K562 (cell line): ENCODE results near the gene DCUN1D3. TPM values are rescaled to one million over a fixed set of nuclear protein-coding genes. Genes with fewer than 3 reads are reported as not detected.

Experiments used
- BHLHE40 ChIP-seq: IDR thresholded peaks from 2 replicates; pipeline ENCODE4 v1.6.1; 2011; ENCODE audit warnings: low read length, improper control_type of control experiment
- CEBPG ChIP-seq, 3 experiments: fragments of 200-800 bp in 1 of 3; sonication (Bioruptor generic) in 1 of 3; sonication (generic) in 1 of 3; formaldehyde crosslinking in 1 of 3; IDR thresholded peaks in 2 of 3; conservative IDR thresholded peaks in 1 of 3; 2 replicates each; pipeline versions ENCODE4 v1.6.1 to v1.8.0; 2016 to 2022; ENCODE audit warnings: missing compliant biosample characterization in 2 of 3, missing genetic modification characterization in 2 of 3, mild to moderate bottlenecking in 1 of 3, missing genetic modification reagents in 1 of 3
- CHD7 ChIP-seq: fragments of 200-600 bp; sonication (generic); IDR thresholded peaks from one replicate; pipeline ENCODE4 v1.6.1; 2012; ENCODE audit warnings: mild to moderate bottlenecking, low read depth, low read length, inconsistent platforms
- EP300 ChIP-seq: IDR thresholded peaks from 2 replicates; pipeline ENCODE4 v1.6.1; 2012; ENCODE audit warnings: low read length, improper control_type of control experiment
- MAX ChIP-seq: sonication (generic); formaldehyde crosslinking; IDR thresholded peaks from 2 replicates; pipeline ENCODE4 v1.9.0; 2022; ENCODE audit warnings: mild to moderate bottlenecking, missing genetic modification reagents
- MTA1 ChIP-seq: fragments of 450-650 bp; IDR thresholded peaks from 2 replicates; pipeline ENCODE4 v1.6.1; 2017; ENCODE audit warnings: borderline replicate concordance
- MTF1 ChIP-seq: fragments of 250-450 bp; sonication (Bioruptor Pico); IDR thresholded peaks from 2 replicates; pipeline ENCODE4 v1.9.0; 2021; ENCODE audit warnings: moderate library complexity, mild to moderate bottlenecking, inconsistent platforms, borderline replicate concordance
- MYNN ChIP-seq, 2 experiments: sonication (generic); formaldehyde crosslinking in 1 of 2; IDR thresholded peaks; 2 replicates each; pipeline versions ENCODE4 v1.5.0 to v1.6.1; 2016 to 2020; ENCODE audit warnings: antibody characterized with exemption in 1 of 2, missing genetic modification reagents in 1 of 2
- NFATC3 ChIP-seq: fragments of 450-650 bp; IDR thresholded peaks from 2 replicates; pipeline ENCODE4 v1.6.1; 2017; ENCODE audit warnings: mild to moderate bottlenecking
- RB1 ChIP-seq: fragments of 450-650 bp; IDR thresholded peaks from 2 replicates; pipeline ENCODE4 v1.6.1; 2017; ENCODE audit warnings: low read depth, mild to moderate bottlenecking
- RBM22 ChIP-seq: fragments of 200-400 bp; formaldehyde crosslinking; IDR thresholded peaks from 2 replicates; pipeline ENCODE4 v1.6.1; 2018; ENCODE audit warnings: low read length, low read depth; ENCODE audit not compliant: poor library complexity, severe bottlenecking
- RFX5 ChIP-seq: IDR thresholded peaks from 2 replicates; pipeline ENCODE4 v1.6.1; 2011; ENCODE audit warnings: low read depth, mild to moderate bottlenecking, improper control_type of control experiment, low read length
- SMAD3 ChIP-seq: fragments of 450-650 bp; formaldehyde crosslinking; conservative IDR thresholded peaks from 2 replicates; pipeline ENCODE4 v1.4.0; 2020; ENCODE audit warnings: mild to moderate bottlenecking
- SNIP1 ChIP-seq: fragments of 450-650 bp; IDR thresholded peaks from 2 replicates; pipeline ENCODE4 v1.7.1; 2017; ENCODE audit warnings: low read depth, mild to moderate bottlenecking
- TSC22D4 ChIP-seq: fragments of 450-650 bp; IDR thresholded peaks from 2 replicates; pipeline ENCODE4 v1.6.1; 2016; ENCODE audit warnings: missing genetic modification characterization, missing biosample characterization, control low read depth
- ZC3H8 ChIP-seq: fragments of 450-650 bp; IDR thresholded peaks from 2 replicates; pipeline ENCODE4 v1.6.1; 2017
- ZNF830 ChIP-seq: fragments of 250-450 bp; sonication (Bioruptor Pico); IDR thresholded peaks from 2 replicates; pipeline ENCODE4 v1.5.0; 2021; ENCODE audit warnings: mild to moderate bottlenecking
- polyA plus RNA-seq, 8 experiments: library from polyadenylated mRNA; depleted of rRNA in 4 of 8; stranded (reverse) in 5 of 8; unstranded in 3 of 8; fragments of >200 nt; fragmentation: Nextera tagmentation in 2 of 8; fragmentation: Illumina TruSeq in 1 of 8; extraction: Ambion mirVana in 2 of 8; extraction: Trizol in 1 of 8; gene quantifications; 2 replicates each; pipeline versions ENCODE4 v1.2.1 to v1.2.3, GENCODE V29; 2011 to 2014; ENCODE audit warnings: inconsistent platforms in 1 of 8, missing spikeins in 1 of 8
- total RNA-seq, 7 experiments: library from RNA; depleted of rRNA in 6 of 7; stranded (reverse); fragments of >200 nt in 6 of 7; fragmentation: Illumina TruSeq in 2 of 7; extraction: Trizol in 2 of 7; gene quantifications; 2 replicates each; pipeline versions ENCODE4 v1.2.1 to v1.2.3, GENCODE V29; 2011 to 2021; ENCODE audit warnings: low replicate concordance in 1 of 7
- TF ChIP-seq, protein P1 (sequence below): fragments of 450-650 bp; IDR thresholded peaks from 2 replicates; pipeline ENCODE4 v1.6.1; 2018; ENCODE audit warnings: mild to moderate bottlenecking, low read depth; ENCODE audit not compliant: partially characterized antibody

The DCUN1D3 gene
- total and polyA plus RNA-seq, 9 of the 15 experiments (the other 6 are each of a cell fraction or from before 2014, with no cell fraction given): 1.0 to 4.7 (median 2.2) TPM

- TF ChIP-seq BHLHE40 (no peak), MAX (CRISPR knock-in tag) (no peak), RBM22 (no peak), RB1 (no peak), MTF1 (no peak), RFX5 (no peak), CHD7 (no peak), SNIP1 (no peak), ZC3H8 (no peak), MTA1 (no peak), CEBPG (CRISPR knock-in tag; IDR thresholded peaks at IDR 0.05) (no peak), CEBPG (tag; conservative IDR thresholded peaks at IDR 0.05 in 1 of 2, IDR thresholded peaks at IDR 0.05 in 1 of 2) (no peak), TSC22D4 (tag) (no peak), SMAD3 (CRISPR knock-in tag) (no peak), MYNN (IDR thresholded peaks at IDR 0.05) (no peak), MYNN (CRISPR knock-in tag; IDR thresholded peaks at IDR 0.05) (no peak), EP300 (no peak), ZNF830 (CRISPR knock-in tag) (no peak), NFATC3 (no peak)
- TF ChIP-seq, protein P1, sequence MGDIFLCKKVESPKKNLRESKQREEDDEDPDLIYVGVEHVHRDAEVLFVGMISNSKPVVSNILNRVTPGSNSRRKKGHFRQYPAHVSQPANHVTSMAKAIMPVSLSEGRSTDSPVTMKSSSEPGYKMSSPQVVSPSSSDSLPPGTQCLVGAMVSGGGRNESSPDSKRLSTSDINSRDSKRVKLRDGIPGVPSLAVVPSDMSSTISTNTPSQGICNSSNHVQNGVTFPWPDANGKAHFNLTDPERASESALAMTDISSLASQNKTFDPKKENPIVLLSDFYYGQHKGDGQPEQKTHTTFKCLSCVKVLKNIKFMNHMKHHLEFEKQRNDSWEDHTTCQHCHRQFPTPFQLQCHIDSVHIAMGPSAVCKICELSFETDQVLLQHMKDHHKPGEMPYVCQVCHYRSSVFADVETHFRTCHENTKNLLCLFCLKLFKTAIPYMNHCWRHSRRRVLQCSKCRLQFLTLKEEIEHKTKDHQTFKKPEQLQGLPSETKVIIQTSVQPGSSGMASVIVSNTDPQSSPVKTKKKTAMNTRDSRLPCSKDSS: no peak
These were observed 894 bp upstream of the DCUN1D3 start (continued) for GRCh38 chr16:20901068-20901435.
